ENCODE data around the gene SEC11C. TPM values are rescaled to one million over a fixed set of nuclear protein-coding genes. Genes with fewer than 3 reads are reported as not detected.
"Not testable (repeated sequence)": the region's sequence is repeated elsewhere in the genome, so short reads cannot be mapped to it uniquely, and the experiment has no call there.

Gene SEC11C
- total and polyA plus RNA-seq, 3 donors from 2014 or later = 27.1 to 64.3 (median 38.3) TPM

DNA sequence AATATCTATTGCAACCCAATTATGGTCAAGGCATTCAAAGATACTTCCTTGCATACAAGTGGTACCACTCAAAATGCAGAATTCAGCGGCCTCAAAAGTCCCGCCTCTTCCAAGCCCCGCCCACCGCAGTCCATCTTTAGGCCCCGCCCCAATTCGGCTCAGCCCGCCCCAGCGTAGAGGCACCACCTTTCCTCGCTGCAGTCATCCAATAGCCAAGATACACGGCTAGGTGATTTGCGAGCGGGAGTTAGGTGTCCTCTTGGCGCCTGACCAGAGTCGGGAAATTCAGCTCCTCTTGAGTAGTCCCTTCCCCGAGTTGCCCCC is 431 bp upstream of the SEC11C start:
- peak overlapping the region; percentile 80 to 95 for H3K4me3 ChIP-seq
- H3K4me1 ChIP-seq = peaks cover 7% of the 10 kb centered on the region
- peak overlapping the region; percentile 23 to 86 for H3K27ac ChIP-seq
- no peaks in the 10 kb centered on the region for H3K36me3 ChIP-seq (ENCODE audit: low read depth, missing control alignments)
- intact Hi-C loops (cut with DNase I; ENCODE audit: low total_unique reads) = no loop called here
- no peaks in the 10 kb centered on the region for H3K9me3 ChIP-seq
- WGBS, 2 donors = 0 to 1% methylated on average over 10 to 15 of the region's 15 CpGs
- TF ChIP-seq, protein P1, sequence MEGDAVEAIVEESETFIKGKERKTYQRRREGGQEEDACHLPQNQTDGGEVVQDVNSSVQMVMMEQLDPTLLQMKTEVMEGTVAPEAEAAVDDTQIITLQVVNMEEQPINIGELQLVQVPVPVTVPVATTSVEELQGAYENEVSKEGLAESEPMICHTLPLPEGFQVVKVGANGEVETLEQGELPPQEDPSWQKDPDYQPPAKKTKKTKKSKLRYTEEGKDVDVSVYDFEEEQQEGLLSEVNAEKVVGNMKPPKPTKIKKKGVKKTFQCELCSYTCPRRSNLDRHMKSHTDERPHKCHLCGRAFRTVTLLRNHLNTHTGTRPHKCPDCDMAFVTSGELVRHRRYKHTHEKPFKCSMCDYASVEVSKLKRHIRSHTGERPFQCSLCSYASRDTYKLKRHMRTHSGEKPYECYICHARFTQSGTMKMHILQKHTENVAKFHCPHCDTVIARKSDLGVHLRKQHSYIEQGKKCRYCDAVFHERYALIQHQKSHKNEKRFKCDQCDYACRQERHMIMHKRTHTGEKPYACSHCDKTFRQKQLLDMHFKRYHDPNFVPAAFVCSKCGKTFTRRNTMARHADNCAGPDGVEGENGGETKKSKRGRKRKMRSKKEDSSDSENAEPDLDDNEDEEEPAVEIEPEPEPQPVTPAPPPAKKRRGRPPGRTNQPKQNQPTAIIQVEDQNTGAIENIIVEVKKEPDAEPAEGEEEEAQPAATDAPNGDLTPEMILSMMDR (IDR thresholded peaks at IDR 0.05) = no peak
- no peak for TF ChIP-seq POLR2A (IDR thresholded peaks at IDR 0.05)
- H3K27me3 ChIP-seq = no peaks in the 10 kb centered on the region
- DNase-seq = peak; percentile 94

DNA sequence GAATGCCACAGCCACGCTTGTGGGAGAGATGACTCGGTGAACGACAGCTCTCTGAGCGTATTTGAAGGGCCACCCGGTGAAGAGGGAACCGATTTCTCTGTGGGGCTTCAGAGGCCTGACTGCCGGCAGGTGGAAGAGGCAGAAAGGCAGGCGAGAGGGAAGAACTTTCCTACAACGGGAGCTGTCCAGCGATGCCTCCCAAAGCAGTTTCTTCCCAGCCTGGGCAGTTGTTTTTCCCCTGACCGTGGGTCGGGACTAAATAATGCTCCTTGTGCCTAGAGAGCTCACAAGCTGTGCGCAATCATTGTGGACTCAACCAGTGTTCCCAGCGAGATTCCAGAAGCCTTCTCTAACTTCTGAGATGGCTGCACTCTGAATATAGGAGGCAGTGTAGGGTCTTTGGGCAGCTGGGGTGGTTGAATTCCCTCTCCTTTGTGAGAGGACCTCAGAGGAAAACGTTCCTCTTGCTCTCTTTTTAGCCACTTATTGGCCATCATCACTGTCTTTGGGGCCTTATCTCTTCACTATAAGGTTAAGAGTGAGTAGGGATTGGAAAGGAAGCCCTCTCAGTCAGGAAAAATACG is 710 bp downstream of the SEC11C start:
- peak overlapping the region; percentile 80 to 95 for H3K4me3 ChIP-seq
- no peak for TF ChIP-seq POLR2A (IDR thresholded peaks at IDR 0.05)
- TF ChIP-seq, protein P1 (IDR thresholded peaks at IDR 0.05) = no peak
- peaks cover 7% of the 10 kb centered on the region for H3K4me1 ChIP-seq
- intact Hi-C loops (cut with DNase I; ENCODE audit: low total_unique reads) = no loop called here
- H3K36me3 ChIP-seq (ENCODE audit: low read depth, missing control alignments) = no peaks in the 10 kb centered on the region
- H3K9me3 ChIP-seq = no peaks in the 10 kb centered on the region
- H3K27ac ChIP-seq = peak overlapping the region in 1 of 2 donors; percentile 86
- H3K27me3 ChIP-seq = no peaks in the 10 kb centered on the region
- peak; percentile 28 for DNase-seq
- WGBS, 2 donors = 7 to 8% methylated on average over 16 of the region's 16 CpGs

GRCh38 chr18:59141294-59142068 is 1.8 kb downstream of the SEC11C start:
- Histone ChIP-seq H3K36me3 (ENCODE audit: low read depth, missing control alignments) (no peaks in the 10 kb centered on the region), H3K27me3 (no peaks in the 10 kb centered on the region), H3K27ac (no peak overlapping the region), H3K4me1 (peaks cover 7% of the 10 kb centered on the region), H3K9me3 (no peaks in the 10 kb centered on the region), H3K4me3 (no peak overlapping the region)
- WGBS, 2 donors = 42 to 74% methylated on average over 1 of the region's 1 CpG
- intact Hi-C loops (cut with DNase I; ENCODE audit: low total_unique reads) = no loop called here
- TF ChIP-seq POLR2A (IDR thresholded peaks at IDR 0.05) = no peak
- TF ChIP-seq, protein P1 (IDR thresholded peaks at IDR 0.05) = no peak
- DNase-seq = no peak

DNA sequence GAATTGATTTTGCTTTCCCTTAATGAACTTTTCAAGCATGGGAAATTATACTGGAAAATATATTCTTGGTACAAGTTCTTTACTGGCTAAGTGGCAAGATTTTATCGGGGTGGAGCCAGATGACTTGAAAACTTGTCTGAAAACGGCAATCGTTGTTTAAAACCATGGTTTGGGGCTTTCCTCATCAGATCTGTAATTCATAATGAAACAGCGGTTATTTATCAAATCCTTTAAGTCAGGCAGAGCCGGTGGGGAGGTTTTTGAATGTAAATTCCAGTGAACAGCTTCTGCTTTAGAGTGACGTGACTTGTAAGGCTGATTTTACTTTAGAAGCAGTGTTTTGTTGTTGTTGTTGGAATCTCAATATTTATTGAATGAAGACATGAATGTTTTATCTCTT is 2.6 kb downstream of the SEC11C start:
- H3K27ac ChIP-seq = no peak overlapping the region
- 83 to 91% methylated on average over 6 of the region's 6 CpGs for WGBS, 2 donors
- H3K27me3 ChIP-seq = no peaks in the 10 kb centered on the region
- TF ChIP-seq, protein P1 (IDR thresholded peaks at IDR 0.05) = no peak
- TF ChIP-seq POLR2A (IDR thresholded peaks at IDR 0.05) = no peak
- no peak overlapping the region for H3K4me3 ChIP-seq
- DNase-seq = no peak
- H3K36me3 ChIP-seq (ENCODE audit: low read depth, missing control alignments) = no peaks in the 10 kb centered on the region
- intact Hi-C loops (cut with DNase I; ENCODE audit: low total_unique reads) = no loop called here
- H3K9me3 ChIP-seq = no peaks in the 10 kb centered on the region
- peaks cover 7% of the 10 kb centered on the region for H3K4me1 ChIP-seq

DNA sequence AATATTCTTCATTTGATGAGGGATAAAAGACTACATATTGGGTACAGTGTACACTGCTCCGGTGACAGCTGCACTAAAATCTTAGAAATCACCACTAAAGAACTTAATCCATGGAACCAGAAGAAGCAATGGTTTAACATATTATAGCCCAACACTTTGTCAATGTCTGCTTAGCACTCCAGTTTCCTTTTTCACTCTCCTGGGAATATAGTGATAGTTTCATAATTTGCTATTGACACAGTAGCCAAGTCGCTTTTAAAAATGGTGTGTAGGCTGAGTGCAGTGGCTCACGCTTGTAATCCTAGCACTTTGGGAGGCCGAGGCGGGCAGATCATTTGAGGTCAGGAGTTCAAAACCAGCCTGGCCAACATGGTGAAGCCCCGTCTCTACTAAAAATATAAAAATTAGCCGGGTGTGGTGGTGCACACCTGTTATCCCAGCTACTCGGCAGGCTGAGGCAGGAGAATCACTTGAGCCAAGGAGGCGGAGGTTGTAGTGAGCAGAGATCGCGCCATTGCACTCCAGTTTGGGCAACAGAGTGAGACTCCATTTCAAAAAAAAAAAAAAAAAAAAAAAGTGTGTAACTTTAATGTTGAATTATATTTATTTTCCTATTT is 3.2 kb downstream of the SEC11C start:
- H3K4me1 ChIP-seq; H3K36me3 ChIP-seq (ENCODE audit: low read depth, missing control alignments); H3K9me3 ChIP-seq; H3K27ac ChIP-seq; intact Hi-C loops (cut with DNase I; ENCODE audit: low total_unique reads); DNase-seq; H3K4me3 ChIP-seq; H3K27me3 ChIP-seq: not testable (repeated sequence)
- WGBS, 2 donors = 93 to 94% methylated on average over 11 of the region's 11 CpGs
